HG03280 (cell line): ENCODE results near the gene PTGS1.

Source experiments
- ATAC-seq: cut with Tn5 transposase; IDR thresholded peaks from one replicate; pipeline ENCODE4 v1.9.1; 2021; ENCODE audit warnings: mild to moderate bottlenecking, moderate library complexity; ENCODE audit not compliant: unreplicated experiment

Gene PTGS1

GRCh38 chr9:122372856-122373845, 2.3 kb downstream of the PTGS1 start:
- no peak for ATAC-seq

GRCh38 chr9:122374885-122375420, 4.1 kb downstream of the PTGS1 start:
- no peak for ATAC-seq

GRCh38 chr9:122376796-122377195, 6.0 kb downstream of the PTGS1 start:
- no peak for ATAC-seq

- no peak for ATAC-seq
Measured at GRCh38 chr9:122377241-122378164, 6.7 kb downstream of the PTGS1 start.

GRCh38 chr9:122378236-122378635, 7.4 kb downstream of the PTGS1 start:
- ATAC-seq, result no peak

- no peak for ATAC-seq
Measured at GRCh38 chr9:122379340-122379739, 8.5 kb downstream of the PTGS1 start.

GRCh38 chr9:122380293-122380692, 9.5 kb downstream of the PTGS1 start:
- no peak for ATAC-seq

GRCh38 chr9:122381206-122381950, 10.6 kb downstream of the PTGS1 start:
- no peak for ATAC-seq

- no peak for ATAC-seq
Measured at GRCh38 chr9:122382901-122383850, 12.4 kb downstream of the PTGS1 start.

GRCh38 chr9:122383992-122384461, 13.2 kb downstream of the PTGS1 start:
- ATAC-seq, result no peak

- no peak for ATAC-seq
Measured at GRCh38 chr9:122386311-122386872, 15.6 kb downstream of the PTGS1 start.

- no peak for ATAC-seq
Measured at GRCh38 chr9:122387536-122387935, 16.7 kb downstream of the PTGS1 start.

- ATAC-seq, result no peak
Measured at GRCh38 chr9:122389195-122389594, 18.4 kb downstream of the PTGS1 start.

GRCh38 chr9:122389799-122390481, 19.1 kb downstream of the PTGS1 start:
- ATAC-seq, result no peak

- ATAC-seq, result no peak
Measured at GRCh38 chr9:122392284-122392683, 21.5 kb downstream of the PTGS1 start.

- no peak for ATAC-seq
Measured at GRCh38 chr9:122392714-122393113, 21.9 kb downstream of the PTGS1 start.

GRCh38 chr9:122393284-122393983, 22.6 kb downstream of the PTGS1 start:
- no peak for ATAC-seq
